ENCODE data around the gene ANKRD63. TPM values are rescaled to one million over a fixed set of nuclear protein-coding genes. Genes with fewer than 3 reads are reported as not detected.
A peak's percentile ranks its signal among the peaks of the same experiment; 100 is the strongest.

ANKRD63 gene
- total and polyA plus RNA-seq, 7 donors: 1.6 TPM; not detected in 6

DNA sequence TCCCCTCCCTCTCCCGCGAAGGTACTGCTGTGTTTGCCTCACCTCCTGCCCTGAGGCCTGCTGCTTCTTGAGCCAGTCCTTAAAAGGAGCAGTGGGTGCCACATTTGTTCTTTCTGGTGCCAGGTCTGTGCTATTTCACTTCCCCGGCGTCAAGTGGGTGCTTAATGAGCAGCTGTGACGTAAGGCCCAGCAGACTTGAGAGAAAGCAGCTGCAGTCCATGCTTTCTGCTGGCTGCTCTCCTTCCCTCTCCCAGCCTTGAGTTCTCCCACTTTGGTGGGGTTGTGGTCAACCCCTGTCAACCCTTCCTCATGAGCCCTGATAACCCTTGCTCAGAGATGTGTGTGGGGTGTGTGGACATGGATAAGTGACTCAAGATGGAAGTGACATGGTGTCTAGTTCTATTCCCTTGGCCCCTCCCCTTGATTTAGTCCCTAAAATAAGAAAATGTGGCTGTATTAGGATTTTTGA lies 47.5 kb upstream of the ANKRD63 start:
- Histone ChIP-seq H3K9me3 (no peaks in the 10 kb centered on the region), H3K27me3 (no peaks in the 10 kb centered on the region), H3K4me3 (no peak overlapping the region), H3K27ac (peak overlapping the region; percentile 97 to 99 (median 99)), H3K4me1 (peaks cover 0 to 100% (median 100%) of the 10 kb centered on the region in 4 donors), H3K36me3 (peaks cover 4 to 9% (median 7%) of the 10 kb centered on the region in 4 donors)
- intact Hi-C loops (cut with DNase I): loop anchor here (5.0 to 10.0 kb wide), 2 partner anchors 228 to 856 kb away; no protein-coding TSS in a partner anchor
- 63 to 78% methylated on average over 5 of the region's 5 CpGs for WGBS, 2 donors
- peak; percentile 96 to 100 (median 98) for TF ChIP-seq EP300 (IDR thresholded peaks at IDR 0.05)
- TF ChIP-seq POLR2AphosphoS5 (IDR thresholded peaks at IDR 0.05): peak; percentile 95 to 97 (median 97)
- TF ChIP-seq, protein P1, sequence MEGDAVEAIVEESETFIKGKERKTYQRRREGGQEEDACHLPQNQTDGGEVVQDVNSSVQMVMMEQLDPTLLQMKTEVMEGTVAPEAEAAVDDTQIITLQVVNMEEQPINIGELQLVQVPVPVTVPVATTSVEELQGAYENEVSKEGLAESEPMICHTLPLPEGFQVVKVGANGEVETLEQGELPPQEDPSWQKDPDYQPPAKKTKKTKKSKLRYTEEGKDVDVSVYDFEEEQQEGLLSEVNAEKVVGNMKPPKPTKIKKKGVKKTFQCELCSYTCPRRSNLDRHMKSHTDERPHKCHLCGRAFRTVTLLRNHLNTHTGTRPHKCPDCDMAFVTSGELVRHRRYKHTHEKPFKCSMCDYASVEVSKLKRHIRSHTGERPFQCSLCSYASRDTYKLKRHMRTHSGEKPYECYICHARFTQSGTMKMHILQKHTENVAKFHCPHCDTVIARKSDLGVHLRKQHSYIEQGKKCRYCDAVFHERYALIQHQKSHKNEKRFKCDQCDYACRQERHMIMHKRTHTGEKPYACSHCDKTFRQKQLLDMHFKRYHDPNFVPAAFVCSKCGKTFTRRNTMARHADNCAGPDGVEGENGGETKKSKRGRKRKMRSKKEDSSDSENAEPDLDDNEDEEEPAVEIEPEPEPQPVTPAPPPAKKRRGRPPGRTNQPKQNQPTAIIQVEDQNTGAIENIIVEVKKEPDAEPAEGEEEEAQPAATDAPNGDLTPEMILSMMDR (IDR thresholded peaks at IDR 0.05): no peak
- peak in 1 of 2 donors; percentile 1 for TF ChIP-seq POLR2A (IDR thresholded peaks at IDR 0.05)
- peak; percentile 97 for DNase-seq

GRCh38 chr15:40329804-40330203 lies 46.9 kb upstream of the ANKRD63 start:
- Histone ChIP-seq H3K27me3 (no peaks in the 10 kb centered on the region), H3K27ac (peak overlapping the region; percentile 97 to 99 (median 99)), H3K4me1 (peaks cover 0 to 100% (median 99%) of the 10 kb centered on the region in 4 donors), H3K9me3 (no peaks in the 10 kb centered on the region), H3K4me3 (no peak overlapping the region), H3K36me3 (peaks cover 0 to 3% (median 2%) of the 10 kb centered on the region in 4 donors)
- WGBS, 2 donors: 86 to 89% methylated on average over 7 of the region's 7 CpGs
- intact Hi-C loops (cut with DNase I): loop anchor here (5.0 to 10.0 kb wide), 2 partner anchors 228 to 855 kb away; no protein-coding TSS in a partner anchor
- no peak for TF ChIP-seq POLR2A (IDR thresholded peaks at IDR 0.05)
- peak in 3 of 4 donors; percentile 8 to 43 (median 23) for TF ChIP-seq POLR2AphosphoS5 (IDR thresholded peaks at IDR 0.05)
- TF ChIP-seq, protein P1 (IDR thresholded peaks at IDR 0.05): no peak
- peak in 2 of 4 donors; percentile 11 to 95 for TF ChIP-seq EP300 (IDR thresholded peaks at IDR 0.05)
- peak; percentile 72 for DNase-seq

DNA sequence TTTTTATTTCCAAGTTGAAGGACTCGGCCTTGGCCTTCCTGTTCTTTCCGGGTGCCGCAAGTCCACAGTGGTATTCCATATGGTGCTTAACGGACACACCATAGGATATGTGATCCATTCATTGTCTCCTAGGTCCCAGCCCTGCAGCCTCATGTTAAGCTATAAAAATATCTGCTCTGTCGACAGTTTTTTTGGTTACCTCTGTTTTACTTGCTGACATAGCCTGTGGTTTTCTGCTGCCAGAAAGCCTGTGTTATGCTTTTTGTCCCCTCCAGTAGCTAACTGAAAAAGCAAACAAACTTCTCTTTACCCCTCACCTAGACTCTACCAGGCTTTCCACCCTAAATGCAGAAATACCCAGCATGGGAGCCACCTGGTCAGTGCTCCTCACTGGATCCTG lies 45.9 kb upstream of the ANKRD63 start:
- Histone ChIP-seq H3K9me3 (no peaks in the 10 kb centered on the region), H3K27me3 (no peaks in the 10 kb centered on the region), H3K4me1 (peaks cover 0 to 97% (median 91%) of the 10 kb centered on the region in 4 donors), H3K27ac (peak overlapping the region; percentile 97 to 99 (median 99)), H3K36me3 (no peaks in the 10 kb centered on the region), H3K4me3 (peak overlapping the region in 1 of 4 donors; percentile 84)
- TF ChIP-seq, protein P1 (IDR thresholded peaks at IDR 0.05): no peak
- TF ChIP-seq EP300 (IDR thresholded peaks at IDR 0.05) (no peak), POLR2AphosphoS5 (IDR thresholded peaks at IDR 0.05) (no peak), POLR2A (IDR thresholded peaks at IDR 0.05) (no peak)
- WGBS, 2 donors: 75 to 89% methylated on average over 5 of the region's 5 CpGs
- intact Hi-C loops (cut with DNase I): no loop called here
- DNase-seq: no peak

GRCh38 chr15:40328176-40328575 lies 45.3 kb upstream of the ANKRD63 start:
- H3K36me3 ChIP-seq: no peaks in the 10 kb centered on the region
- no peak for DNase-seq
- H3K27ac ChIP-seq: peak overlapping the region; percentile 97 to 99 (median 99)
- H3K27me3 ChIP-seq: no peaks in the 10 kb centered on the region
- intact Hi-C loops (cut with DNase I): no loop called here
- peak in 1 of 4 donors; percentile 6 for TF ChIP-seq POLR2AphosphoS5 (IDR thresholded peaks at IDR 0.05)
- no peak for TF ChIP-seq EP300 (IDR thresholded peaks at IDR 0.05)
- no peaks in the 10 kb centered on the region for H3K9me3 ChIP-seq
- 68 to 89% methylated on average over 3 of the region's 3 CpGs for WGBS, 2 donors
- H3K4me3 ChIP-seq: peak overlapping the region in 3 of 4 donors; percentile 2 to 84 (median 15)
- peaks cover 0 to 91% (median 85%) of the 10 kb centered on the region in 4 donors for H3K4me1 ChIP-seq

- H3K4me1 ChIP-seq: peaks cover 0 to 91% (median 85%) of the 10 kb centered on the region in 4 donors
- no peaks in the 10 kb centered on the region for H3K27me3 ChIP-seq
- WGBS, 2 donors: 59 to 80% methylated on average over 6 of the region's 6 CpGs
- no peak for DNase-seq
- intact Hi-C loops (cut with DNase I): no loop called here
- H3K27ac ChIP-seq: peak overlapping the region; percentile 97 to 99 (median 99)
- peak overlapping the region; percentile 2 to 84 (median 12) for H3K4me3 ChIP-seq
- no peaks in the 10 kb centered on the region for H3K36me3 ChIP-seq
- TF ChIP-seq EP300 (IDR thresholded peaks at IDR 0.05) (no peak), POLR2AphosphoS5 (IDR thresholded peaks at IDR 0.05) (peak in 1 of 4 donors; percentile 30), POLR2A (IDR thresholded peaks at IDR 0.05) (no peak)
- TF ChIP-seq, protein P1 (IDR thresholded peaks at IDR 0.05): no peak
- H3K9me3 ChIP-seq: no peaks in the 10 kb centered on the region
Measured at GRCh38 chr15:40327457-40327856, 44.6 kb upstream of the ANKRD63 start.

Measured in sigmoid colon (tissue), 7 donors.